HG02840 (cell line): ENCODE data around the gene PDCL3.

Experiments used
- ATAC-seq: cut with Tn5 transposase; IDR thresholded peaks from one replicate; pipeline ENCODE4 v1.9.1; 2021; ENCODE audit warnings: mild to moderate bottlenecking, moderate library complexity, moderate number of reproducible peaks; ENCODE audit not compliant: unreplicated experiment, low FRiP score

Gene PDCL3

GRCh38 chr2:100562613-100563406 is at the start of gene PDCL3:
PDCL3 (plus strand) TSS chr2:100562993; CDS start chr2:100563068, 75 bp downstream.
- ATAC-seq, result peak; percentile 97

GRCh38 chr2:100513650-100514049 is 49.1 kb upstream of the PDCL3 start:
- ATAC-seq, result no peak

GRCh38 chr2:100517556-100517955 is 45.2 kb upstream of the PDCL3 start:
- no peak for ATAC-seq

- no peak for ATAC-seq
These were observed 44.0 kb upstream of the PDCL3 start for GRCh38 chr2:100518801-100519200.

- no peak for ATAC-seq
These were observed 42.6 kb upstream of the PDCL3 start for GRCh38 chr2:100520224-100520623.

GRCh38 chr2:100522430-100522829 is 40.4 kb upstream of the PDCL3 start:
- ATAC-seq, result no peak

GRCh38 chr2:100524331-100524730 is 38.5 kb upstream of the PDCL3 start:
- no peak for ATAC-seq

GRCh38 chr2:100526868-100527267 is 35.9 kb upstream of the PDCL3 start:
- ATAC-seq, result no peak

GRCh38 chr2:100527440-100528015 is 35.3 kb upstream of the PDCL3 start:
- ATAC-seq, result no peak

- ATAC-seq, result no peak
These were observed 33.6 kb upstream of the PDCL3 start for GRCh38 chr2:100529176-100529575.

- ATAC-seq, result no peak
These were observed 32.9 kb upstream of the PDCL3 start for GRCh38 chr2:100529900-100530299.

GRCh38 chr2:100535855-100536254 is 26.9 kb upstream of the PDCL3 start:
- no peak for ATAC-seq

- no peak for ATAC-seq
These were observed 24.9 kb upstream of the PDCL3 start for GRCh38 chr2:100537918-100538317.

- ATAC-seq, result no peak
These were observed 23.6 kb upstream of the PDCL3 start for GRCh38 chr2:100539221-100539620.

GRCh38 chr2:100541404-100541803 is 21.4 kb upstream of the PDCL3 start:
- ATAC-seq, result no peak

GRCh38 chr2:100542418-100542817 is 20.4 kb upstream of the PDCL3 start:
- ATAC-seq, result no peak

- no peak for ATAC-seq
These were observed 17.7 kb upstream of the PDCL3 start for GRCh38 chr2:100544911-100545596.

- ATAC-seq, result no peak
These were observed 16.3 kb upstream of the PDCL3 start for GRCh38 chr2:100546469-100546868.

- ATAC-seq, result no peak
These were observed 14.0 kb upstream of the PDCL3 start for GRCh38 chr2:100548771-100549170.

GRCh38 chr2:100551303-100551702 is 11.5 kb upstream of the PDCL3 start:
- no peak for ATAC-seq

GRCh38 chr2:100554798-100555407 is 7.9 kb upstream of the PDCL3 start:
- ATAC-seq, result no peak
